HepG2 (cell line): Measurements from ENCODE around the gene MT1M. TPM values are rescaled to one million over a fixed set of nuclear protein-coding genes. Genes with fewer than 3 reads are reported as not detected.
A peak's percentile ranks its signal among the peaks of the same experiment; 100 is the strongest.
"Not testable (repeated sequence)": the region's sequence is repeated elsewhere in the genome, so short reads cannot be mapped to it uniquely, and the experiment has no call there.

Source experiments
- ATAC-seq: fragments of 200-7000 bp; cut with Tn5 transposase; 3 replicates; pipeline ENCODE4 v1.9.1; 2020; ENCODE audit warnings: mild to moderate bottlenecking, moderate library complexity
- BruUV-seq: library from RNA; stranded (reverse); fragments of 400-500 nt; replicated peaks from 2 replicates; lab custom pipeline; 2021; lab: Mats Ljungman, UMichigan
- CTCF ChIA-PET: fragments of 300-600 bp; formaldehyde crosslinking; extraction: SDS; loops from one replicate; lab custom pipeline; 2021; ENCODE audit warnings: low total read pairs, inconsistent platforms, low intra/inter-chr PET ratio; lab: Yijun Ruan, JAX
- POLR2A ChIA-PET: fragments of 350-600 bp; sonication (Branson Sonifier 250); formaldehyde crosslinking; loops from one replicate; lab custom pipeline; 2020; ENCODE audit warnings: antibody characterized with exemption, inconsistent platforms; lab: Yijun Ruan, JAX
- DNase-seq: peaks from one replicate; pipeline ENCODE4 v3.0.0-alpha.2; 2015; ENCODE audit warnings: low spot score
- FAIRE-seq: peaks from 3 replicates; lab custom pipeline; 2011; peaks lifted over from hg19 to GRCh38; lab: Jason Lieb, UNC
- H2AFZ ChIP-seq: one replicate; pipeline ENCODE4 v1.6.1; 2011; ENCODE audit warnings: low read length, inconsistent platforms
- H3K27ac ChIP-seq: fragments of 300-600 bp; 3 replicates; pipeline ENCODE4 v1.8.0; 2011; ENCODE audit warnings: mixed run types, mild to moderate bottlenecking, mixed read lengths, low read length, inconsistent platforms; ENCODE audit not compliant: insufficient read depth; ENCODE audit errors: extremely low read length
- H3K27me3 ChIP-seq, 2 experiments: fragments of 200-600 bp in 1 of 2; 2 replicates in 1 of 2; 3 replicates in 1 of 2; pipeline versions ENCODE4 v1.6.0 to v1.8.0; 2011; ENCODE audit warnings: low read length in 2 of 2, mild to moderate bottlenecking in 2 of 2, moderate library complexity in 2 of 2, inconsistent platforms in 1 of 2; ENCODE audit not compliant: insufficient read depth in 2 of 2, control insufficient read depth in 1 of 2
- H3K36me3 ChIP-seq, 2 experiments: fragments of 200-600 bp in 1 of 2; replicated peaks in 1 of 2; 2 replicates in 1 of 2; 3 replicates in 1 of 2; pipeline versions ENCODE4 v1.5.1 to v1.8.0; 2011; ENCODE audit warnings: low read length in 2 of 2, inconsistent platforms in 1 of 2; ENCODE audit not compliant: insufficient read depth in 2 of 2, control insufficient read depth in 1 of 2
- H3K4me1 ChIP-seq: 2 replicates; pipeline ENCODE4 v1.5.1; 2012; ENCODE audit warnings: low read length, inconsistent platforms; ENCODE audit not compliant: insufficient read depth
- H3K4me2 ChIP-seq: 2 replicates; pipeline ENCODE4 v1.6.0; 2011; ENCODE audit warnings: low read depth, low read length, inconsistent platforms
- H3K4me3 ChIP-seq, 3 experiments: fragments of 200-600 bp in 1 of 3; sonication (generic), shearing (Covaris generic) in 1 of 3; replicated peaks in 1 of 3; 2 replicates each; pipeline ENCODE4 v1.5.1; 2011 to 2016; ENCODE audit warnings: low read length in 3 of 3, inconsistent platforms in 2 of 3, low read depth in 2 of 3, mild to moderate bottlenecking in 2 of 3, control low read depth in 1 of 3, mixed read lengths in 1 of 3; ENCODE audit not compliant: insufficient read depth in 1 of 3
- H3K79me2 ChIP-seq: one replicate; pipeline ENCODE4 v1.6.1; 2011; ENCODE audit warnings: low read length, inconsistent platforms; ENCODE audit not compliant: insufficient read depth
- H3K9ac ChIP-seq: 2 replicates; pipeline ENCODE4 v1.6.0; 2011; ENCODE audit warnings: mild to moderate bottlenecking, low read depth, low read length, inconsistent platforms; ENCODE audit not compliant: insufficient read depth
- H3K9me3 ChIP-seq: 2 replicates; pipeline ENCODE4 v1.5.1; 2012; ENCODE audit warnings: mild to moderate bottlenecking, low read length
- H4K20me1 ChIP-seq: 2 replicates; pipeline ENCODE4 v1.6.0; 2011; ENCODE audit warnings: inconsistent platforms, mild to moderate bottlenecking, low read length, moderate library complexity; ENCODE audit not compliant: insufficient read depth
- CEBPB ChIP-seq: IDR thresholded peaks from 2 replicates; pipeline ENCODE4 v1.6.1; 2011; ENCODE audit warnings: low read depth, low read length, improper control_type of control experiment, borderline replicate concordance
- PRMT3 ChIP-seq: sonication (generic); formaldehyde crosslinking; IDR thresholded peaks from 2 replicates; pipeline ENCODE4 v1.8.1; 2022; ENCODE audit warnings: low read depth, mild to moderate bottlenecking, moderate library complexity, missing genetic modification reagents, borderline replicate concordance
- TFE3 ChIP-seq: IDR thresholded peaks from 2 replicates; pipeline ENCODE4 v1.6.1; 2016
- ZNF550 ChIP-seq: sonication (generic); formaldehyde crosslinking; IDR thresholded peaks from 2 replicates; pipeline ENCODE4 v1.4.0; 2020; ENCODE audit warnings: mild to moderate bottlenecking, missing genetic modification reagents, borderline replicate concordance
- ZNF850 ChIP-seq: sonication (generic); formaldehyde crosslinking; conservative IDR thresholded peaks from 2 replicates; pipeline ENCODE4 v1.9.0; 2021; ENCODE audit warnings: mild to moderate bottlenecking, missing genetic modification reagents
- WGBS: methylation state at CpG from one replicate; pipeline ENCODE4 v1.1.6; 2017; ENCODE audit warnings: low lambda C conversion rate; 5-methylcytosine and 5-hydroxymethylcytosine counted together
- in situ Hi-C: cut with HindIII; loops from 2 replicates; pipeline ENCODE4 v1.10.0; 2017; ENCODE audit warnings: low pct_unique_long_range_greater_than_20kb; ENCODE audit not compliant: extremely low pct_ligation_motif_present
- intact Hi-C: fragments of 100-400 bp; cut with micrococcal nuclease; formaldehyde crosslinking; loops from one replicate; pipeline ENCODE4 v1.10.0; 2022; ENCODE audit not compliant: unreplicated experiment
- polyA plus RNA-seq, 8 experiments: library from polyadenylated mRNA; depleted of rRNA in 3 of 8; stranded (reverse) in 7 of 8; unstranded in 1 of 8; fragments of >200 nt; fragmentation: Illumina TruSeq in 4 of 8; extraction: Trizol in 4 of 8; gene quantifications; 2 replicates each; pipeline versions ENCODE4 v1.2.1 to v1.2.3, GENCODE V29; 2011 to 2016; ENCODE audit warnings: low read depth in 4 of 8, missing spikeins in 1 of 8, mixed read lengths in 1 of 8; ENCODE audit not compliant: insufficient read depth in 1 of 8
- total RNA-seq, 5 experiments: library from RNA; depleted of rRNA; stranded (reverse); fragments of >200 nt; fragmentation: Illumina TruSeq; extraction: Trizol; gene quantifications; 2 replicates each; pipeline ENCODE4 v1.2.3, GENCODE V29; 2016; ENCODE audit warnings: low read depth in 1 of 5

Gene MT1M
- total and polyA plus RNA-seq, 2 of the 13 experiments (the other 11 are each of a cell fraction or from before 2014, with no cell fraction given), result 4.6 TPM; not detected in 1

GRCh38 chr16:56664506-56664905 lies 32.0 kb downstream of the MT1M start:
- no peak for ATAC-seq
- H2AFZ ChIP-seq, result no peak overlapping the region
- no peaks in the 10 kb centered on the region for H3K79me2 ChIP-seq
- H3K4me3 ChIP-seq, result no peak overlapping the region
- no peak overlapping the region for H3K9ac ChIP-seq
- CTCF ChIA-PET, result no interaction called here
- FAIRE-seq, result no peak
- no peak for DNase-seq
- no peaks in the 10 kb centered on the region for H4K20me1 ChIP-seq
- intact Hi-C loops (no loop called here), in situ Hi-C loops (no loop called here)
- WGBS, result 47% methylated on average over 1 of the region's 1 CpG
- peaks cover 3 to 14% of the 10 kb centered on the region in 2 experiments; a peak in 3 of 5 replicates for H3K27me3 ChIP-seq
- POLR2A ChIA-PET, result no interaction called here
- H3K4me2 ChIP-seq, result no peak overlapping the region
- BruUV-seq, result no TSS peak
- no peaks in the 10 kb centered on the region for H3K36me3 ChIP-seq
- peaks cover 27% of the 10 kb centered on the region for H3K4me1 ChIP-seq
- TF ChIP-seq PRMT3 (CRISPR knock-in tag) (no peak), ZNF850 (no peak), TFE3 (CRISPR knock-in tag) (no peak), ZNF550 (CRISPR knock-in tag) (no peak), CEBPB (peak; percentile 36; the same call in 1 of the 2 replicates)
- H3K27ac ChIP-seq, result no peak overlapping the region
- H3K9me3 ChIP-seq, result no peaks in the 10 kb centered on the region

GRCh38 chr16:56665286-56666261 lies 33.1 kb downstream of the MT1M start:
- Histone ChIP-seq H3K4me1 (peaks cover 27% of the 10 kb centered on the region), H3K27me3 (peaks cover 7 to 25% of the 10 kb centered on the region in 2 experiments)
- H3K36me3 ChIP-seq, BruUV-seq, ATAC-seq, H3K79me2 ChIP-seq, H3K27ac ChIP-seq, POLR2A ChIA-PET, H3K4me3 ChIP-seq, intact Hi-C loops, H2AFZ ChIP-seq, in situ Hi-C loops, H3K4me2 ChIP-seq, H3K9ac ChIP-seq, H3K9me3 ChIP-seq, DNase-seq, H4K20me1 ChIP-seq, CTCF ChIA-PET: not testable (repeated sequence)
- WGBS, result 45% methylated on average over 8 of the region's 8 CpGs
- peak; percentile 68 for FAIRE-seq
